IPS-18c (cell line): ENCODE results near the gene MALT1.
A peak's percentile ranks its signal among the peaks of the same experiment; 100 is the strongest.
"Not testable (repeated sequence)": the region's sequence is repeated elsewhere in the genome, so short reads cannot be mapped to it uniquely, and the experiment has no call there.

Source experiments
- H3K4me3 ChIP-seq: 2 replicates; pipeline ENCODE4 v1.7.0; 2013; ENCODE audit warnings: low read depth, mild to moderate bottlenecking, low read length, moderate library complexity; ENCODE audit not compliant: insufficient read depth
- H3K9me3 ChIP-seq: one replicate; pipeline ENCODE4 v1.6.1; 2013; ENCODE audit warnings: mild to moderate bottlenecking, low read length, moderate library complexity; ENCODE audit not compliant: control insufficient read depth, insufficient read depth

The MALT1 gene

GRCh38 chr18:58754544-58755068, 83.3 kb downstream of the MALT1 start:
- Histone ChIP-seq H3K9me3 (no peaks in the 10 kb centered on the region), H3K4me3 (no peak overlapping the region)

- no peaks in the 10 kb centered on the region for H3K9me3 ChIP-seq
- H3K4me3 ChIP-seq = no peak overlapping the region
Observed at GRCh38 chr18:58755304-58756010, 84.2 kb downstream of the MALT1 start.

GRCh38 chr18:58756148-58756547, 84.9 kb downstream of the MALT1 start:
- Histone ChIP-seq H3K4me3 (no peak overlapping the region), H3K9me3 (no peaks in the 10 kb centered on the region)

- H3K9me3 ChIP-seq = no peaks in the 10 kb centered on the region
- H3K4me3 ChIP-seq = no peak overlapping the region
Observed at GRCh38 chr18:58756596-58757240, 85.5 kb downstream of the MALT1 start.

GRCh38 chr18:58757351-58757750, 86.1 kb downstream of the MALT1 start:
- not testable (repeated sequence) for H3K9me3 ChIP-seq, H3K4me3 ChIP-seq

- Histone ChIP-seq H3K4me3 (no peak overlapping the region), H3K9me3 (no peaks in the 10 kb centered on the region)
Observed at GRCh38 chr18:58758046-58758445, 86.8 kb downstream of the MALT1 start.

GRCh38 chr18:58758606-58759005, 87.3 kb downstream of the MALT1 start:
- Histone ChIP-seq H3K4me3 (no peak overlapping the region), H3K9me3 (no peaks in the 10 kb centered on the region)

GRCh38 chr18:58761241-58761969, 90.1 kb downstream of the MALT1 start:
- H3K4me3 ChIP-seq = no peak overlapping the region

GRCh38 chr18:58761970-58762780, 90.9 kb downstream of the MALT1 start:
- Histone ChIP-seq H3K4me3 (no peak overlapping the region), H3K9me3 (no peaks in the 10 kb centered on the region)

More at GRCh38 chr18:58761241-58761969, 90.1 kb downstream of the MALT1 start:
- H3K9me3 ChIP-seq = no peaks in the 10 kb centered on the region

- Histone ChIP-seq H3K4me3 (no peak overlapping the region), H3K9me3 (no peaks in the 10 kb centered on the region)
Observed at GRCh38 chr18:58762781-58763171, 91.5 kb downstream of the MALT1 start.

GRCh38 chr18:58766164-58766563, 94.9 kb downstream of the MALT1 start:
- H3K4me3 ChIP-seq = no peak overlapping the region
- H3K9me3 ChIP-seq = no peaks in the 10 kb centered on the region

GRCh38 chr18:58766946-58767345, 95.7 kb downstream of the MALT1 start:
- no peak overlapping the region for H3K4me3 ChIP-seq
- H3K9me3 ChIP-seq = no peaks in the 10 kb centered on the region

- no peaks in the 10 kb centered on the region for H3K9me3 ChIP-seq
- H3K4me3 ChIP-seq = peak overlapping the region; percentile 39; the same call in 1 of the 2 replicates
Observed at GRCh38 chr18:58768293-58768974, 97.2 kb downstream of the MALT1 start.

GRCh38 chr18:58769321-58769720, 98.1 kb downstream of the MALT1 start:
- Histone ChIP-seq H3K9me3 (no peaks in the 10 kb centered on the region), H3K4me3 (no peak overlapping the region)

- H3K4me3 ChIP-seq = no peak overlapping the region
Observed at GRCh38 chr18:58770601-58771000, 99.3 kb downstream of the MALT1 start.

GRCh38 chr18:58772161-58772560, 100.9 kb downstream of the MALT1 start:
- Histone ChIP-seq H3K4me3 (no peak overlapping the region), H3K9me3 (no peaks in the 10 kb centered on the region)

More at GRCh38 chr18:58770601-58771000, 99.3 kb downstream of the MALT1 start:
- no peaks in the 10 kb centered on the region for H3K9me3 ChIP-seq

GRCh38 chr18:58776084-58776483, 104.8 kb downstream of the MALT1 start:
- no peak overlapping the region for H3K4me3 ChIP-seq

More at GRCh38 chr18:58776084-58776483, 104.8 kb downstream of the MALT1 start:
- H3K9me3 ChIP-seq = no peaks in the 10 kb centered on the region
